MCF 10A (cell line): Measurements from ENCODE around the gene C13orf42. TPM values are rescaled to one million over a fixed set of nuclear protein-coding genes. Genes with fewer than 3 reads are reported as not detected.

Experiments used
- BruUV-seq: library from RNA; stranded (reverse); fragments of 400-500 nt; replicated peaks from 2 replicates; lab custom pipeline; 2021; lab: Mats Ljungman, UMichigan
- CTCF ChIA-PET: fragments of 300-600 bp; sonication (Branson Sonifier 250); formaldehyde crosslinking; extraction: SDS; loops from one replicate; lab custom pipeline; 2021; ENCODE audit warnings: antibody characterized with exemption, inconsistent platforms; lab: Yijun Ruan, JAX
- POLR2A ChIA-PET: fragments of 300-600, 350-650 bp; sonication (Branson Sonifier 250); formaldehyde crosslinking; extraction: SDS; loops from one replicate; lab custom pipeline; 2020; ENCODE audit warnings: antibody characterized with exemption, inconsistent platforms; lab: Yijun Ruan, JAX
- DNase-seq: peaks from one replicate; pipeline ENCODE4 v3.0.0-alpha.2; 2018; ENCODE audit not compliant: unreplicated experiment
- H3K27ac Mint-ChIP-seq: one replicate; pipeline ENCODE4 v1.8.0; 2022; ENCODE audit warnings: mild to moderate bottlenecking, low read depth, mixed read lengths; ENCODE audit not compliant: unreplicated experiment
- H3K27me3 Mint-ChIP-seq: one replicate; pipeline ENCODE4 v1.8.0; 2022; ENCODE audit warnings: mixed read lengths; ENCODE audit not compliant: insufficient read depth, unreplicated experiment
- H3K36me3 Mint-ChIP-seq: one replicate; pipeline ENCODE4 v1.8.0; 2022; ENCODE audit warnings: mild to moderate bottlenecking, moderate library complexity, mixed read lengths; ENCODE audit not compliant: insufficient read depth, unreplicated experiment
- H3K4me1 Mint-ChIP-seq: one replicate; pipeline ENCODE4 v1.8.0; 2022; ENCODE audit warnings: mixed read lengths; ENCODE audit not compliant: insufficient read depth, unreplicated experiment
- H3K4me3 Mint-ChIP-seq: one replicate; pipeline ENCODE4 v1.8.0; 2022; ENCODE audit warnings: mild to moderate bottlenecking, moderate library complexity, mixed read lengths; ENCODE audit not compliant: unreplicated experiment
- H3K9me3 Mint-ChIP-seq: one replicate; pipeline ENCODE4 v1.8.0; 2022; ENCODE audit warnings: mixed read lengths; ENCODE audit not compliant: unreplicated experiment
- intact Hi-C: fragments of 100-400 bp; cut with micrococcal nuclease; formaldehyde crosslinking; loops from 2 replicates; pipeline ENCODE4 v1.14.1; 2022
- total RNA-seq: library from RNA; stranded (reverse); gene quantifications from 2 replicates; pipeline ENCODE4 v1.2.3, GENCODE V29; 2022
- TF ChIP-seq, protein P1 (sequence below): fragments of 200-600 bp; IDR thresholded peaks from one replicate; pipeline ENCODE4 v1.8.0; 2022; ENCODE audit warnings: antibody characterized with exemption, mild to moderate bottlenecking; ENCODE audit not compliant: unreplicated experiment

Gene C13orf42
- total RNA-seq, 1 experiment from 2014 or later, result not detected

- TF ChIP-seq, protein P1, sequence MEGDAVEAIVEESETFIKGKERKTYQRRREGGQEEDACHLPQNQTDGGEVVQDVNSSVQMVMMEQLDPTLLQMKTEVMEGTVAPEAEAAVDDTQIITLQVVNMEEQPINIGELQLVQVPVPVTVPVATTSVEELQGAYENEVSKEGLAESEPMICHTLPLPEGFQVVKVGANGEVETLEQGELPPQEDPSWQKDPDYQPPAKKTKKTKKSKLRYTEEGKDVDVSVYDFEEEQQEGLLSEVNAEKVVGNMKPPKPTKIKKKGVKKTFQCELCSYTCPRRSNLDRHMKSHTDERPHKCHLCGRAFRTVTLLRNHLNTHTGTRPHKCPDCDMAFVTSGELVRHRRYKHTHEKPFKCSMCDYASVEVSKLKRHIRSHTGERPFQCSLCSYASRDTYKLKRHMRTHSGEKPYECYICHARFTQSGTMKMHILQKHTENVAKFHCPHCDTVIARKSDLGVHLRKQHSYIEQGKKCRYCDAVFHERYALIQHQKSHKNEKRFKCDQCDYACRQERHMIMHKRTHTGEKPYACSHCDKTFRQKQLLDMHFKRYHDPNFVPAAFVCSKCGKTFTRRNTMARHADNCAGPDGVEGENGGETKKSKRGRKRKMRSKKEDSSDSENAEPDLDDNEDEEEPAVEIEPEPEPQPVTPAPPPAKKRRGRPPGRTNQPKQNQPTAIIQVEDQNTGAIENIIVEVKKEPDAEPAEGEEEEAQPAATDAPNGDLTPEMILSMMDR, result no peak
- Mint-ChIP-seq H3K36me3 (no peaks in the 10 kb centered on the region), H3K27ac (no peak overlapping the region), H3K4me3 (no peak overlapping the region), H3K9me3 (no peaks in the 10 kb centered on the region), H3K4me1 (no peaks in the 10 kb centered on the region), H3K27me3 (peaks cover 10% of the 10 kb centered on the region)
- CTCF ChIA-PET, result interaction anchor here (0.6 kb wide), 1 partner anchor 38 kb away, joined by 4 read pairs; no protein-coding TSS in a partner anchor
- no TSS peak for BruUV-seq
- intact Hi-C loops, result no loop called here
- POLR2A ChIA-PET, result no interaction called here
- no peak for DNase-seq
These were observed 77.5 kb downstream of the C13orf42 start for GRCh38 chr13:51033421-51034185.

DNA sequence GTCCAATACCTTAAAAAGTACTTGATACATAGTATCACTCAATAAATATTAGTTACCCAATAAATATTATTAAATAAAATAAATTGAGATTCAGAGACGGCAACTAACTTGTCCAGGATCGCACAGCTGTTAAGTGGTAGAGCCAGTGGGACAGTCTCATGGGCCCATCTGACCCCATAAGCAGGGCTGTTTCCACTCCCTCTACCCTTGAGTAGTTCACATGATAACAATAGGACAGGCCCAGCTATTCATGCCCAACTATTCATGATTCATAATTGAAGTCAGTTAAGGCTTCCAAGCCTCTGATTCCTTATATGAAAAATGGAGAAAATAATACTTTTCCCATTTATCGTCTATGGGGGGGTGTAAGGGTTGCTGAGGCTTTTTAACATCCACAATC is 78.2 kb downstream of the C13orf42 start:
- H3K4me1 Mint-ChIP-seq, result no peaks in the 10 kb centered on the region
- intact Hi-C loops, result no loop called here
- CTCF ChIA-PET, result no interaction called here
- TF ChIP-seq, protein P1, result no peak
- H3K36me3 Mint-ChIP-seq, result no peaks in the 10 kb centered on the region
- POLR2A ChIA-PET, result no interaction called here
- H3K4me3 Mint-ChIP-seq, result no peak overlapping the region
- no peaks in the 10 kb centered on the region for H3K9me3 Mint-ChIP-seq
- no peak for DNase-seq
- no TSS peak for BruUV-seq
- H3K27me3 Mint-ChIP-seq, result peaks cover 10% of the 10 kb centered on the region
- no peak overlapping the region for H3K27ac Mint-ChIP-seq

Other genes with a start within 250 kb of the C13orf42 start
- 41.6 and 53.3 TPM in 2 replicates for gene RNASEH2B, start 201.5 kb downstream of the C13orf42 start, total RNA-seq
- gene FAM124A, start 111.1 kb upstream of the C13orf42 start, total RNA-seq, result 0.12 and 0.15 TPM in 2 replicates
- not detected in 2 replicates for gene SERPINE3, start 228.4 kb upstream of the C13orf42 start, total RNA-seq